Measurements from ENCODE around the gene ONECUT3.
A peak's percentile ranks its signal among the peaks of the same experiment; 100 is the strongest.

The ONECUT3 gene

GRCh38 chr19:1814833-1815604 lies 61.7 kb downstream of the ONECUT3 start:
- Mint-ChIP-seq H3K36me3 (ENCODE audit: low read depth) (peaks cover 3% of the 10 kb centered on the region), H3K4me1 (peaks cover 13% of the 10 kb centered on the region), H3K27me3 (no peaks in the 10 kb centered on the region), H3K4me3 (no peak overlapping the region), H3K9me3 (no peaks in the 10 kb centered on the region), H3K27ac (no peak overlapping the region)
- no peak for ATAC-seq
- DNase-seq, result no peak

GRCh38 chr19:1815605-1816529 lies 62.6 kb downstream of the ONECUT3 start:
- H3K9me3 Mint-ChIP-seq, result no peaks in the 10 kb centered on the region
- peaks cover 13% of the 10 kb centered on the region for H3K4me1 Mint-ChIP-seq
- H3K27me3 Mint-ChIP-seq, result no peaks in the 10 kb centered on the region
- no peak for DNase-seq
- H3K27ac Mint-ChIP-seq, result no peak overlapping the region
- peaks cover 7% of the 10 kb centered on the region for H3K36me3 Mint-ChIP-seq (ENCODE audit: low read depth)
- no peak for ATAC-seq
- H3K4me3 Mint-ChIP-seq, result no peak overlapping the region

- H3K9me3 Mint-ChIP-seq, result no peaks in the 10 kb centered on the region
- H3K4me3 Mint-ChIP-seq, result no peak overlapping the region
- no peak overlapping the region for H3K27ac Mint-ChIP-seq
- ATAC-seq, result no peak
- H3K27me3 Mint-ChIP-seq, result no peaks in the 10 kb centered on the region
- no peak for DNase-seq
- peaks cover 9% of the 10 kb centered on the region for H3K4me1 Mint-ChIP-seq
- peaks cover 7% of the 10 kb centered on the region for H3K36me3 Mint-ChIP-seq (ENCODE audit: low read depth)
Observed at GRCh38 chr19:1816530-1817298, 63.4 kb downstream of the ONECUT3 start.

- DNase-seq, result no peak
- no peaks in the 10 kb centered on the region for H3K9me3 Mint-ChIP-seq
- H3K4me1 Mint-ChIP-seq, result peaks cover 5% of the 10 kb centered on the region
- H3K27ac Mint-ChIP-seq, result no peak overlapping the region
- no peak overlapping the region for H3K4me3 Mint-ChIP-seq
- no peaks in the 10 kb centered on the region for H3K27me3 Mint-ChIP-seq
- H3K36me3 Mint-ChIP-seq (ENCODE audit: low read depth), result peaks cover 10% of the 10 kb centered on the region
- no peak for ATAC-seq
Observed at GRCh38 chr19:1817553-1818179, 64.4 kb downstream of the ONECUT3 start.

GRCh38 chr19:1818549-1819195 lies 65.4 kb downstream of the ONECUT3 start:
- Mint-ChIP-seq H3K27ac (no peak overlapping the region), H3K27me3 (no peaks in the 10 kb centered on the region), H3K4me1 (no peaks in the 10 kb centered on the region), H3K9me3 (no peaks in the 10 kb centered on the region), H3K36me3 (ENCODE audit: low read depth) (peaks cover 10% of the 10 kb centered on the region), H3K4me3 (no peak overlapping the region)
- DNase-seq (no peak), ATAC-seq (no peak)

- no peaks in the 10 kb centered on the region for H3K9me3 Mint-ChIP-seq
- no peak overlapping the region for H3K4me3 Mint-ChIP-seq
- no peak for DNase-seq
- no peaks in the 10 kb centered on the region for H3K4me1 Mint-ChIP-seq
- no peaks in the 10 kb centered on the region for H3K27me3 Mint-ChIP-seq
- ATAC-seq, result no peak
- H3K27ac Mint-ChIP-seq, result no peak overlapping the region
- H3K36me3 Mint-ChIP-seq (ENCODE audit: low read depth), result peaks cover 13% of the 10 kb centered on the region
Observed at GRCh38 chr19:1819341-1820255, 66.3 kb downstream of the ONECUT3 start.

- Mint-ChIP-seq H3K36me3 (ENCODE audit: low read depth) (peaks cover 15% of the 10 kb centered on the region), H3K27me3 (no peaks in the 10 kb centered on the region), H3K27ac (no peak overlapping the region), H3K4me1 (no peaks in the 10 kb centered on the region), H3K9me3 (no peaks in the 10 kb centered on the region), H3K4me3 (no peak overlapping the region)
- DNase-seq (no peak), ATAC-seq (no peak)
Observed at GRCh38 chr19:1822210-1822609, 68.9 kb downstream of the ONECUT3 start.

- no peaks in the 10 kb centered on the region for H3K4me1 Mint-ChIP-seq
- peaks cover 13% of the 10 kb centered on the region for H3K36me3 Mint-ChIP-seq (ENCODE audit: low read depth)
- no peak overlapping the region for H3K27ac Mint-ChIP-seq
- DNase-seq (no peak), ATAC-seq (no peak)
- H3K27me3 Mint-ChIP-seq, result no peaks in the 10 kb centered on the region
- no peaks in the 10 kb centered on the region for H3K9me3 Mint-ChIP-seq
- H3K4me3 Mint-ChIP-seq, result no peak overlapping the region
Observed at GRCh38 chr19:1823020-1823419, 69.7 kb downstream of the ONECUT3 start.

- Mint-ChIP-seq H3K9me3 (no peaks in the 10 kb centered on the region), H3K27me3 (no peaks in the 10 kb centered on the region), H3K4me1 (no peaks in the 10 kb centered on the region), H3K4me3 (no peak overlapping the region), H3K27ac (no peak overlapping the region), H3K36me3 (ENCODE audit: low read depth) (peaks cover 12% of the 10 kb centered on the region)
- ATAC-seq, result no peak
- DNase-seq, result no peak
Observed at GRCh38 chr19:1823539-1824251, 70.4 kb downstream of the ONECUT3 start.

GRCh38 chr19:1824252-1824622 lies 70.9 kb downstream of the ONECUT3 start:
- peaks cover 12% of the 10 kb centered on the region for H3K36me3 Mint-ChIP-seq (ENCODE audit: low read depth)
- no peaks in the 10 kb centered on the region for H3K4me1 Mint-ChIP-seq
- H3K9me3 Mint-ChIP-seq, result no peaks in the 10 kb centered on the region
- H3K27ac Mint-ChIP-seq, result no peak overlapping the region
- no peaks in the 10 kb centered on the region for H3K27me3 Mint-ChIP-seq
- ATAC-seq (no peak), DNase-seq (no peak)
- H3K4me3 Mint-ChIP-seq, result no peak overlapping the region

- DNase-seq, result peak; percentile 82
Observed at GRCh38 chr19:1825909-1826556, 72.7 kb downstream of the ONECUT3 start.

More at GRCh38 chr19:1825909-1826556, 72.7 kb downstream of the ONECUT3 start:
- no peaks in the 10 kb centered on the region for H3K27me3 Mint-ChIP-seq
- H3K27ac Mint-ChIP-seq, result no peak overlapping the region
- no peak overlapping the region for H3K4me3 Mint-ChIP-seq
- H3K36me3 Mint-ChIP-seq (ENCODE audit: low read depth), result peaks cover 8% of the 10 kb centered on the region
- H3K9me3 Mint-ChIP-seq, result no peaks in the 10 kb centered on the region
- no peaks in the 10 kb centered on the region for H3K4me1 Mint-ChIP-seq
- ATAC-seq, result peak; percentile 80

Measured in activated naive CD8-positive, alpha-beta T cell treated with anti-CD3 and anti-CD28 coated beads, Interleukin-2, amount 50 U/mL, for 24 hours (primary cell).